SW480 (cell line): ENCODE measurements around the gene COX19.
"Not testable (repeated sequence)": the region's sequence is repeated elsewhere in the genome, so short reads cannot be mapped to it uniquely, and the experiment has no call there.

Source experiments
- DNase-seq: peaks from one replicate; pipeline ENCODE4 v3.0.0-alpha.2; 2016; ENCODE audit warnings: low spot score

Gene COX19

DNA sequence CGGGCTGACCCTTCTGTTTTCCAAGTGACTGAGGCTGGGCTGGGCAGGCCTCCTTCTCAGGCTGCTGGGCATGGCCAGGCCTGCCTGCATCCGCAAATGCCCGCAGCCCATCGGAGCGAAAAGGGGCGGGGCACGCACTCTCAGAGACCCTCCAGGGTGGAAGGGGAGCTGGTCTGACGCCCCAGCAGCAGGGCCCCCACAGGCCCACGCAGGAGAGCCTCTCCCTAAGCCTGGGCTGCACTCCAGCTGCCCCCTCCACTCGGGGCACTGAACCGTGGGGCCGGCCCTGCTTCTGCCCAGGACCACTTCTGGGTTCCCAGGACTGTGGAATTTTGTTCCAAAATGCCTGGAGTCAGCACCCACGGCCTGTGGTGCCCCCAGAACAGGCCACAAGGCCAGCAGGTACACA is 30.2 kb downstream of the COX19 start:
- DNase-seq = peak; percentile 57

DNA sequence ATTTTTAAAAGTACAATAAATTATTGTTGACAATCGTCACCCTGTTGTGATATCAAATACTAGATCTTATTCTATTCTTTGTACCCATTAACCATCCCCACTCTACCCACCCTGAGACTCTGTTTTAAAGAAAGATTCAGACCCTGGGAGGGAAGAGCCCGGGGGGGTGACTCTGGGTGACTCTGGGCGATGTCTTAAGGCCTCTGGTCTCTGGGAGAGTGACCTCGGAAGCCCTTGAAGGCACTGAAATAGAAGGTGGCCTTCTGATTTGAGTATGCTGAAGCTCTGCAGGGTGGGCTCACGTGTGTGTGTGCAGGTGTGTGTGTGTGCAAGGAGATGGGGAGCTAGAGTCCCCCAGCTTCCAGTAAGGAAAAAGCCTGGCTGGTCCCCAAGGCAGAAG is 30.6 kb downstream of the COX19 start:
- DNase-seq = no peak

DNA sequence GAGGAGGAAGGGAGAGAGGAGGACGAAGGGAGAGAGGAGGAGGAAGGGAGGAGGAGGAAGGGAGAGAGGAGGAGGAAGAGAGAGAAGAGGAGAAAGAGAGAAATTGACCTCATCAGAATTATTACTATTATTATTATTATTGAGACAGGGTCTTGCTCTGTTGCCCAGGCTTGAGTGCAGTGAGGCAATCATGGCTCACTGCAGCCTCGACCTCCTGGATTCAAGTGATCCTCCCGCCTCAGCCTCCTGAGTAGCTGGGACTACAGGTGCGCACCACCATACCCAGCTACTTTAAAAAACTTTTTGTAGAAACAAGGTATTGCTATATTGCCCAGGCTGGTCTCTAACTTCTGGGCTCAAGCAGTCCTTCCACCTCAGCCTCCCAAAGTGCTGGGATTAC is 31.6 kb downstream of the COX19 start:
- DNase-seq = not testable (repeated sequence)

DNA sequence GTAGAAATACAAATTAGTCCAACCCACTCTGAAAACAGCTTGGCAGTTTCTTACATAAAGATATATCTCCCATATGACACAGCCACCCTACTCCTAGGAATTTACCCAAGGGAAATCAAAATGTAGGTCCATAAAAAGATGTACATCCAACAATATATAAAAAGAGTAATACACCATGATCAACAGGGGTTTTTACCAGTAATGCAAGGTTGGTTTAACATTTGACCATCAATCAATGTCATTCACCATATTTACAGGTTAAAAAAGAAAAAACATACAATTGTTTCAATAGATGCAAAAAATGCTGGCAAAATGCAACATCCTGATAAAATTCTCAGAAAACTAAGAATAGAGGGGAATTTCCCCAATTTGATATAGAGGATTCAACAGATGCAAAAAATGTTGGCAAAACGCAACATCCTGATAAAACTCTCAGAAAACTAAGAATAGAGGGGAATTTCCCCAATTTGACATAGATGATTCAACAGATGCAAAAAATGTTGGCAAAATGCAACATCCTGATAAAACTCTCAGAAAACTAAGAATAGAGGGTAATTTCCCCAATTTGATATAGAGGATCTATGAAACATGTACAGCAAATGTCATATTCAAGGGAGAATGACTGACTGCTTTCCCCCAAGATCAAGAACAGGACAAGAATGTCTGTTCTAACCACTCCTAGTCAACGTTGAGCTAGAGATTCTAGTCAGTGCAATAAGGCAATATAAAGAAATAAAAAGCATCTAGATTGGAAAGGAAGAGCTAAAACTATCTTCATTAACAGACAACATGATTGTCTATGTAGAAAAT is 34.5 kb downstream of the COX19 start:
- no peak for DNase-seq

DNA sequence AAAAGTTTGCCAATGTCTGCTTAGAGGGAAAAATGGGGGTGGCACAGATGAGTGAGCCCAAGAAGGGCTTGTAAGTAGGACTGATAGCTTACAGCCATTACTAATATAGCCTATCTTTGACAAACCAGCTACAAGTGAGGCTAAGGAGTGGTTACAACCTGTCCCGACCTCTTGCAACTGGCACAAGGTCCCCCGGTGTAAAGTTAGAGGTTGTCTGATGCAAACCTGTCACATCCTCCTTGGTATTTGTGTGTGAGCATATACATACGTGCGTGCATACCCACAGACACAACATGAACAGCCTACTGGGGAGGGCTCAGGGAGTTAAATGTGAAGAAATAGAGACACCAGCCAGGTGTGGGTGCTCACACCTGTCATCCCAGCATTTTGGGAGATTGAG is 35.5 kb downstream of the COX19 start:
- DNase-seq = no peak

DNA sequence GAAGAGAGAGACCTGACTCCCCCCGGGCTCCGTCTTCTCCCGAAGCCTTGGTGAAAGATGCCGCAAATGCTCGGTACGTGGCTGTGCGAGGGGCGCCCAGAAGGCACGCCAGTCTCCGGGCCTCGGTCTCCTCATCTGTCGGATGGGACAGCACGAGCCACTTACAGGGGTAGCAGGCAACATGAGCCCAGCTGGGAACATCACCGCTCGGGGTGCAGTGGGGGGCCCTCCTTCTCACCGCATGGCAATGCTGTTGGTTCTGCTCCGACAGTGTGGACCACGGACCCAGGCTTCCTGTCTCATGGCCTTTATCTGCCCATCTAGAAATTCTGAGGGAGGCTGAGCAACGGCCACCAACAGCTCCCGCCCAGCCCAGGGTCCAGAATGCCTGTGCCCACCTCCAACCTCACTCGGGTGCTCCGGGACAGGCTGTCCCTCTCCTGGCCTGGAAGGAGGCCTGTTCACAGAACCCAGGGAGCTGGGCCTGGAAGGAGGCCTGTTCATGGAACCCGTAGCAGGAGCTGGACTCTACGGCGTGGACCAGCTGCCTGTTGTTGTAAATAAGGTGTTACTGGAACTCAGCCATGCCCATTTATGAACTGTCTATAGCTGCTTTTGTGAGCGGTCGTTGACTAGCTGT is 36.7 kb downstream of the COX19 start:
- DNase-seq = no peak

DNA sequence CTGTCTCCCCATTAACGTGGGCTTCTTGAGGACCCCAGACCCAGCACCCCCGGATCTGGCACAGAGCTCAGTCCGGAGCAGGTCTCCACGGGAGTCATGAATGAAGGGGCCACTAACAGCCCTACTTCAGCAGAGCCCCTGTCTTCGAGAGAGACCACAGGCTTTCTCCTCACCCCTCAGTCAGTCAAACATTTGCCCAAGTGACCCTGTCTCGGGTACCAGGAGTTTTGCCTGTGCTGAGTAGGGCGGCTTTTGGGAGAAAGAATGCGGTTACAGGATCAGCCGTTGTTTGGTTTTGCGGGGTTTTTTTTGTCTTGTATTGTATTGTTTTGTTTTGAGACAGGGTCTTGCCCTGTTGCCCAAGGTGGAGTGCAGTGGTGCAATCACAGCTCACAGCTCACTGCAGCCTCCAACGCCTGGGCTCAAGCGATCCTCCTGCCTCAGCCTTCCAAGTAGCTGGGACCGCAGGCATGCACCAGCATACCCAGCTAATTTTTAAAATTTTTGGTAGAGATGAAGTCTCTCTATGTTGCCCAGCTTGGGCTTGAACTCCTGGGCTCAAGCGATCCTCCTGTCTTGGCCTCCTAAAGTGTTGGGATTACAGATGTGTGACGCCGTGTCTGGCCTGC is 37.4 kb downstream of the COX19 start:
- DNase-seq = no peak

DNA sequence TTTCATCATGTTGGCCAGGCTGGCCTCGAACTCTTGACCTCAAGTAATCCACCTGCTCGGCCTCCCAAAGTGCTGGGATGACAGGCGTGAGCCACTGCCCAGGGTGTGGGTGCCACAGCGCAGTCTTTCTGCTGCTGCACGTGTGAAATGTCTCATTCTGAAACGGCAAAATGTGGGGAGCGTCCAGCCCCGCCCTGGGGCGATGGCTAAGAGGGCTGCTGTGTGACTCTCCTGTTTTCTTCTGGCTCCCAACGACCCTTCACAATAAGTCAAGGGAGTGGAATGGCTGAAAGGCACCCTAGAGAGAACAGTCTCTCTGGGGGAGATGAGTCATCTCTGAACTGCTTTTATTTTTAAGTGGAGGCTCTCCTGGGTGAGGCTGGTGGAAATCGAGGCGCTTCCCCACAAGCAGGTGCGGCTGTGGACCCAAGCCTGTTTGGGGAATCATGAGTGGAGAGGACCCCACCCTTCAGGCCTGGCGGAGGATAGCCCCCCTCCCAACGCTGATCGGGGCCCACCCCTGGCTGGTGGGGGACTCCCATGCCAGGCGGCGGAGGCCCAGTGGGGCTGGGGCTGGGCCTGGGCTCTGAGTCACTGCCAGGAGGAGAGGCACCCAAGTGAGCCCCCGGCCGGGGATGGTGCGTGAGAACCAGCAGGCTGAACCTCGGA is 38.8 kb downstream of the COX19 start:
- peak; percentile 94 for DNase-seq

DNA sequence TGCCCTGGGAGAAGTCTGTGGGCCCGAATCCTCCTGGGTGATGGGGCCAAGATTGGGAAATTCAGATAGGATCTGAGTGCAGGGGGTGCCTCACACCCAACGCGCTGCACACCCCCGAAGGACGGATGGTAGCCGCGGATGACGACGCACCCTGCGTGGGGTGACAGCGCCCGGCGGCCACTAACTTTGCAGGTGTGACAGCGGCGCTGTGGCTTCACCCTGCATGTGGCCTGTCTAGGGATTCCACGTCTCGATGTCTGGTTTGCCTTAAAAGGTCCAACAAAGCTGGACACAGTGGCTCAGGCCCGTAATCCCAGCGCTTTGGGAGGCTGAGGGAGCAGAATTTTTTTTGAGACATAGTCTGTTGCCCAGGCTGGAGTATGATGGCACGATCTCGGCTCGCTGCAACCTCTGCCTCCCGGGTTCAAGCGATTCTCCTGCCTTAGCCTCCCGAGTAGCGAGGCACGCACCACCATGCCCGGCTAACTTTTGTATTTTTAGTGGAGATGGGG is 39.4 kb downstream of the COX19 start:
- DNase-seq = no peak

DNA sequence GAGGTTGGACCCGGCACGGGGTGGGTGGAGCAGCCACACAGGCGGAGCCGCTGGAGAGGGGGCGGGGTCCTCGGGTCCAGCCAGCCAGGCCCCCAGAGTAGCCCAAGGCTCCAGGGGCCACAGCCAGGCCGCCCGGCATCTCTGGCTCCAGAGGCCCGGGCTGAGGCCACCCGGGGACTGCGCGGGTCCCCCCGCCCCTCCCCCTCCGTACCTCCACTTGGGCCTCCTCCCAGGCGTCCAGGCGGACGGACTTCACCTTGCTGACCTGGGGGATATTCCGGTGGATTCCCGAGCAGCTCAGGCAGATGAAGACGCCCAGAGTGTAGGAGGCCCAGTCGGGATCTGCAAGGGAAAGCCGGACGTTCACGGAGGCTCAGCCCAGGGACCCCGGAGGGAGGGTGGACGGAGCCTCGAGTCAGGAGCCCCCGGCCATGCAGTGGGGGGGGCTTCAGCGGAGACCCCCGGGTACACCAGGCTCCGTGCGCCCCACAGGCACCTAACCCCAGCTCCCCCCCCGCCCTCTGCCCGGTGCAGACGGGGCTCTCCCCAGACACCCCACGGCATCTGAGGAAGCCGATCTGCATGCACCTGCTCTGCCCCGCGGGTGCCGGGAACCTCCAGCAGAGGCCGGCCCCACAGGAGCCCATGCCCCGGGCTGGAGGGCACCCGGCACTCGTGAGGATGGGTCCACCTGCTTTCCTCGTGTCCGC is 40.0 kb downstream of the COX19 start:
- no peak for DNase-seq

DNA sequence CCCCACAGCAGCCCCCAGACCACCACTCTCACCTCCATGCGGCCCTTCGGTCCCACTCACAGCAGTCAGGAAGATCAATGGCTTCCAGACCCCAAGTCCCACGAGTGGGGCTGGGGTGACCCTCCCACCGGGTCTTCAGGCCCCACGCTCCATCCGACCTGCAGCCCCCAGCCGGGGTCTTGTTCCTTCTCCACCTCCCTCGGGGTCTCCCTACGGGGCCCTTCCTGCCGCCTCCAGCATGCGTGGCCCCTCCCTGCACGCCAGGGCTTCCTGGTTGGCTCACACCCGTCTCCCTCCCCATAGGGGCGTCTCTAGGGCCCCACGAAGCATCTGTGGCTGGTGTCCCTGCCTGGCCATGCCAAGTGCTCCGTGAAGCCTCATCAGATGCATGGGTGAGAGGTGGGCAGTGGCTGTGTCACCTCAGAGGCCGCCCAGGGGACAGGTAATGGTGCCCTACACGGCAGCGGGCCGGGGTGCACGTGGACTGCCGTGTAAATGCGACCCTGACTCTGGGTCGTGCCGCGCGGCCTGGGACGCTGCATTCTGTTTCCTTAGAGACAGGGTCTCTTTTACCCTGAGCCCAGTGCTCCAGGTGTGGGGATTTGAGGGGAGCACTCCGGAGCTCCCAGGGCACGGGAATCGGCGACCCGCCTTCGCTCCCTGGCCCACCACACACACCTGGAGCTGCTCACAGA is 40.7 kb downstream of the COX19 start:
- DNase-seq = no peak

DNA sequence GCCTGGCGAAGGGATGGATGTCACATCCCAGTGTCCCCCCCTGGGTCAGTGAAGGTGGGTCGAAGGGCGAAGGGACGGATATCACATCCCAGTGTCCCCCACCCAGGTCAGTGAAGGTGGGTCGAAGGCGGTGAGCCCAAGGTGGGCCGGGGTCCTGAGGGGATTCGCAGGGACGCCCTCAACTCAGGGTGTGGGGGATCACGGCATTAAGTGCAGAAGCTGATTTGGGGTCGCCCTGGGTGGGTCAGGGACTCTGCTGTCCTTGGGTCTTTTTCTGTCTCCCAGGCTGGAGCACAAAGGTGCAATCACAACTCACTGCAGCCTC is 42.7 kb downstream of the COX19 start:
- no peak for DNase-seq

DNA sequence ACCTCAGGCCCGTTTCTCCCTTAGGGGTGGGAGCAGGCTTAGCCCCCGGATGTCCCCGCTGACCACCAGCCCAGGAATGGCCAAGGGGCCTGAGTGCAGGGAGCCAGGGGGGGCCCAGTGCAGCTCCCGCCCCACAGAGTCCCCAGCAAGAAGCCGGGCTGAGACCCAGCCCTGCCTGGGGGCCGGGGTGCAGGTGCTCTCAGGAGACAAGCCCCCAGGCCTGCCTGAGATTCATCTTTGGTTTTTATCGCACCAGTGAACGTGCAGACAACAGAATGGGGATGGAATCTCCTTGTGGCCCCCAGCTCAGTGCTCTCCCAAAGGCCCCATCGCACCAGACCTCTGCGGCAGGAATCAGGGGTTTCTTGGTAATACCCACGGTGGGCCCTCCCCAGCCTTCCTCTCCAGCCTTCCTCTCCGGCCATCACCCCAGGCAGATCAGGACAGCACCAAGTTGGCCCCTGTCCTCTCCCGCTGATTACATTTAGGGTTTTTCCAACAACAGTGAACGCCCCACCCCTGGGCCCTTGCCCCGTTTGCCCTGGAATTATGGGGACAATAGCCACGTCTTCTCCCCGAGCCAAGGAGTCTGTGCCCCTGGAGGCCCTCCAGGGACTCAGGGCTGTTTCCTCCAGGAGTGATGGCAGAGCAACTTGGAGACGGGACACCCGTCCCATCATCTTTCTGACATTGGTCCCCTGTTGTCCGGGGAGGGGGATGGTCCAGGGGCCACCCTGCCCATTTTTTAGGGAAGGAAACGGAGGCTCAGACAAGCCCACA is 43.3 kb downstream of the COX19 start:
- DNase-seq = no peak

DNA sequence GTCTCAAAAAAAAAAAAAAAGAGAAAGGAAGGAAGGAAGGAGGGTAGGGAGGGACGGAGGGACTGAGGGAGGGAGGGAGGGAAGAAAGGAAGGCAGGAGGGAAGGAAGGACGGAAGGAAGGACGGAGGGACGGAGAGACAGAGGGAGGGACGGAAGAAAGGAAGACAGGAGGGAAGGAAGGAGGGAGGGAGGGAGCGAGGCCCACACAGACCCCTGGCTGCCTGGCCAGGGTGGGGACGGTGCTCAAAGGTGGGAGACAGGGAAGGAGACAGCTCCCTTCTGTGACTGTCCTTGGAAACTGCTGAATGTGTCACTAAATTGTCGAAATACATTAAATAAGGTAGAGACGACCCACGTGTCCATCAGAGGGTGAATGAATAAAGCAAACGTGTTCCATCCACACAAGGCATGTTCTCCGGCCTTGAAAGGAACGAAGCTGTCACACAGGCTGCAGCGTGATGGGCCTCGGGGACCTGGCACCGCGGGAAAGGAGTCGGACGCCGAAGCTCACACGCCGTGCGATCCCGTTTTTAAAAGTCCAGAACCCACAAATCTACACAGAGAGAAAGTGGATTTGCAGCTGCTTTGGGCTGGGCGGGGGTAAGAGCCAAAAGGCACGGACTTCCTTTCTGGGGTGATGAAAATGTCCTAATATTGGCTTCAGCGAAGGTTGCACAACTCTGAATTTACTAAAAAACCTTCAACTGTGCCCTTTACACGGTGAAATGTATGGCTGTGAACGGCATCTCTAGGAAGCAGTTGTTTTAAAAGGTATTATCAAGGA is 44.2 kb downstream of the COX19 start:
- no peak for DNase-seq

DNA sequence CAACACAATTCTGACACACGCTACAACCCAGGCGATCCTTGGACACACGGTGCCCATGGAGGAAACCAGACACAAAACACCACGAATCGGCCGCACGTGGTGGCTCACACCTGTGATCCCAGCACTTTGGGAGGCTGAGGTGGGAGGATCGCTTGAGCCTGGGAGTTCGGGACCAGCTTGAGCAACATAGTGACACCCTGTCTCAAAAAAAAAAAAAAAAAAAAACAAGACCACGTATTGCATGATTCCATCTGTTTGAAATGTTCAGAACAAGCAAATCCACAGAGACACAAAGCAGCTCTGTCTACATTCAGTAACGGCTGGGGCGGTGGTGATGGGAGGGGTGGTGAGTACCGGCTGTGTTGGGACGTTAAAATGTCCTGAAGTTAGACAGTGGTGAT is 46.0 kb downstream of the COX19 start:
- DNase-seq = no peak

DNA sequence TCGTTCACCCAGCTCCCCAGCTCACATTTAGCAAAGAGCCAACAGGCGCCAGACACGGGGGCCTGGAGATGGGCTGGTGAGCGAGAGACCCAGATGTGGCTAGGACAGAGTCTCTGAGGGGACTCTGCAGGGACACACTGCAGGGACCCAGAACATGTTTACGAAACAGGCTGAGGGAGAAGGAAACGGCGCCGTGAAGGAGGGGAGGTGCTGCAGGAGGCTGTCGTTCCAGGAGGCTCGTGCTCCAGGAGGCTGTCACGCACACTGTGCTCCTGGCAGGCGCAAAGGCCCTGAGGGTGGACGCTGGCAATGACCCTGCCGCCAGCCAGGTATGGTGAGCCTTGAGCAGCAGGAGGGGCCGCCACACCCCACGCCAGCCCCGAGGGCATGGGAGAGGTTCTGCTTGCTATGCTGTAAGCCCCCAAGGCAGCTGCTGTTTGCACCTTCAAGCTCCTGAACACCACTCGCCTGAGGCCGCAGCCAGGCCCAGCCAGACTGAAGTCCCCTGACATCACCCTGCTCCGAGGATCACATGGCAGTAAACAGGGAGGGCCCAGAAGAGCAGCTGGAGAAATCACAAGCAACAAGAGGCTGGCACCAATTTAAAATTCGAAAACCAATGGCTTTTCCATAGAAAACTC is 48.2 kb downstream of the COX19 start:
- peak; percentile 79 for DNase-seq

DNA sequence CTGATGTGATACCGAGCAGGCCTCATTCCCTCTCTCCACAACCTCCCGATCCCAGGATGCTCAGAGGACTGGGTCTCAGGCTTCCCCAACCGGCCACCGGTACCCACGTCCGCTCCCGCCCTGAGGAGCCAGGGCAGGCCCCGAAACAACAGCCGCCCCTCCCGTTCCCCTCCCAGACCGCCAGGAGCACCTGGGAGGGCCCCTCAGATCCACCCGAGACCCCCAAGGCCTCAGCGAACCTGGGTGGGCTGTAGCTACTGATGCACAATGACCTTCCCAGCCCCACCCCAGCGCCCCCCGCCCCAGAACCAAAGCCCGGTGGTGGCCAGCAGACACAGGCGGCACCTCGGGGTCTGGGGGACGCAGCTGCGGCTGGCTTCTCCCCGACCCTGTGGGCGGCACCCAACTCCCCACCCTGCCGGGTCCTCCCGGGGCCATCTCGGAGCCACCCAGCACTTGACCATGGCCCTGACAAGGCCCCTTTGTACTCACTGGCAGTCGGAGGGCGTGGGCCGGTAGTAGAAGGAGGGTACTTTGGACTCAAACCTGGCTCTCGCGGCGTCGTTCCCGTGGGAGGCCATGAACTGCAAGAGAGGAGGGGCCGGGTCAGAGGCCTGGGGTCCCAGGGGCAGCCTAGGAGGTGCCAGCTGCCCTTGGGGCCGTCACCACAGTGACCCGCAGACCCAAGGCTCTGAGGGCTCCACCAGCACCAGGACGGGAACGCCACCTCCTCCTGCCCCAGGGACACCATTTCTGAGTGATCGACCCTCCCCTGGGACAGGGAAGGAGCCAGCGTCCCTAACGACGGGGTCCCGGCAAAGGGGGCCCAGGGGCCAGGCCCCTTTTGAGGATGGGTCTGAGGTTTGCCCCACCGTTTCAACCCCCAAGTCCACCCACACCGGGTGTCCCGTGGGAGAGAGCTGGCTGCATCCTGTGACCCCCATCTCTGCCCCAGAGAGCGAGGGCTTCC is 49.0 kb downstream of the COX19 start:
- DNase-seq = peak; percentile 98

DNA sequence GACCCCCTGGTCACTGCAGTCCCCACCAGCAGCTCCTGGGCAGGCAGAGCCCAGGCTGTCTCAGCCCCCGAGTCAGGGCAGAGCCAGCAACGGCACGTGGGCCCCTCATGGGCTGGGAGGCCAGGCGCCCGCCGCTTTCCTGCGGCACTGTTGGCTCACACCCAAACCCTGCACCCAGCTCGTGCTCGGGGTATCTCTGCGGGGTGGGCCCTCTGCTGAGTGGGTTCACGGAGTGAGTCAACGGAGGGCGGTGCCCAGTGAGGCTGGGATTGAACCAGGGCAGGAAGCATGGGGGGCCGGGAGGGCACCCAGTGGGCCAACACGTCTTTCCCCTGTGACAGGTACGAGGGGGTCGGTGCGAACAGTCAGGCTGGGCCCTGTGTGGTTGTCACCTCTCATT is 49.7 kb downstream of the COX19 start:
- DNase-seq = peak; percentile 97
